ENCODE measurements around the gene MAGEA4.
"Not testable (repeated sequence)": the region's sequence is repeated elsewhere in the genome, so short reads cannot be mapped to it uniquely, and the experiment has no call there.

MAGEA4 gene, protein sequence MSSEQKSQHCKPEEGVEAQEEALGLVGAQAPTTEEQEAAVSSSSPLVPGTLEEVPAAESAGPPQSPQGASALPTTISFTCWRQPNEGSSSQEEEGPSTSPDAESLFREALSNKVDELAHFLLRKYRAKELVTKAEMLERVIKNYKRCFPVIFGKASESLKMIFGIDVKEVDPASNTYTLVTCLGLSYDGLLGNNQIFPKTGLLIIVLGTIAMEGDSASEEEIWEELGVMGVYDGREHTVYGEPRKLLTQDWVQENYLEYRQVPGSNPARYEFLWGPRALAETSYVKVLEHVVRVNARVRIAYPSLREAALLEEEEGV

DNA sequence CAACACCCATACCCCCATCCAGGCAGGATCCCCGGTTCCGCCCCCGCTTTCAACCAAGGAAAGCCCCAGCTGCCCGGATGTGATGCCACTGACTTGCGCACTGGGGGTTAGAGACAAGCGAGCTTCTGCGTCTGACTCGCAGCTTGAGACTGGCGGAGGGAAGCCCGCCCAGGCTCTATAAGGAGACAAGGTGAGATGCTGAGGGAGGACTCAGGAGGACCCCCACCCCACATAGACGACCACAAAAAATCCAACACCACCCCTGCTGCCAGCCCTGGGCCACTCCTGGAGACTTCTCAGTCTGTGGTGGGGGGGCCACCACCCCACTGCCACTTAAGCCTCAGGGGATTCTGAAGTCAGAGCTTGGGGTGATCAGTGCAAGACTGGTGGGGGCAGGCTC, at the start of gene MAGEA4:
TSS of gene MAGEA4 (plus strand) at position 110 of the 400 bp plus-strand sequence. CDS start 10,776 bp downstream, outside the sequence.
- in situ Hi-C loops (cut with HindIII; ENCODE audit: low sequenced_read_pairs) = no loop called here

DNA sequence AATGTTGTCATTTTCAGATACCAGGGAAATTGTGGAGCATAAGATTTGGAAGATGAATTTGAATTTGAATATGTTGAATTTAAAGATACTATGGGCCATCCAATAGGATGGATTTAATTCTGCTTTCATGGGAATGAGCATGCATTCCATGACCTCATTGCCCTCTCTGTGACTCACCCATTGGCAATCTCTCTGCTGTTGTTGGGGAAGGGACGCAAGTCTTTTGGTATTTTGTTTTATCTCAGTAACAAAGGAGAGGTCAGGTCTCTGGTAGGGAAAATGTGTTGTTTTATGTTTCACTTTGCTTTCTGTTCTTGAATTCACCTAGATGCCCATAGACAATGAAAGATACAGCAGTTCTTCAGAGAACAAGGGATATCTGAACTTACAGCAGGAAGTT, 42.1 kb upstream of the MAGEA4 start:
- in situ Hi-C loops (cut with HindIII; ENCODE audit: low sequenced_read_pairs) = no loop called here

DNA sequence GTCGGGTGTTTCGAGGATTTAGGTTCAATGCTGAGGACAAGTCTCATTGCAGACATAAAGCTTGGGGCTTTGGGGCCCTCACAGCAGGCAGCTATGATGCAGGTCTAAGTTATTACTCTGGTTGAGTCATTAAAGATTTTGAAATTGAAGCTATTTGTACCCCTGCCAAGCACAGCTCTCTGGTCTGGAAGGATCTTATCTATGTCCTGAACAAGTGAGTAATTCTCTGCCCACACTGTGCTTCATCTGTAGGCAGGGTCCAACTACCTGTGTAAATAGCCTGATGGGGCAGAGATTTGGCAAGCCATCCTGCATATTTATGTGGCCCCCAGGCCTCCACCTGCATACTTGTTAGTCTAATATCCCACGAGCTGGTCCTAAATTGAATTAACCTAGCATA, 41.4 kb upstream of the MAGEA4 start:
- in situ Hi-C loops (cut with HindIII; ENCODE audit: low sequenced_read_pairs) = no loop called here

DNA sequence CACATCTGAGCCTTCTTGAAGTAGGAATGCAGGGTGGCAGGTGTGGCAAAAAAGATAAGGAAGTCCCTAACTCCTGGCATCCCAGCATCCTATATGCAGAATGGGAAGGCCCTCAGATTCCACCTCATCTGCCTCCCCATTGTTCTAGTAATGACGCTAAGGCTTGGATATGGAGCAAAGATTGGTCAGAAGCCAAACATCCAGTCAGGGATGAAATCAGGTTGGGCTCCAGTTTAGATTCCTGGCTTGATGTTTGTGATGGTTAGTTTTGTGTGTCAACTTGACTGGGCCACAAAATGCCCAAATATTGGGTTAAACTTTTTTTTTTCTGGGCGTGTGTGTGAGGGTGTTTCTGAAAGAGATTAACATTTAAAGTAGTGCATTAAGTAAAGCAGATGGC, 39.6 kb upstream of the MAGEA4 start:
- in situ Hi-C loops (cut with HindIII; ENCODE audit: low sequenced_read_pairs) = no loop called here

DNA sequence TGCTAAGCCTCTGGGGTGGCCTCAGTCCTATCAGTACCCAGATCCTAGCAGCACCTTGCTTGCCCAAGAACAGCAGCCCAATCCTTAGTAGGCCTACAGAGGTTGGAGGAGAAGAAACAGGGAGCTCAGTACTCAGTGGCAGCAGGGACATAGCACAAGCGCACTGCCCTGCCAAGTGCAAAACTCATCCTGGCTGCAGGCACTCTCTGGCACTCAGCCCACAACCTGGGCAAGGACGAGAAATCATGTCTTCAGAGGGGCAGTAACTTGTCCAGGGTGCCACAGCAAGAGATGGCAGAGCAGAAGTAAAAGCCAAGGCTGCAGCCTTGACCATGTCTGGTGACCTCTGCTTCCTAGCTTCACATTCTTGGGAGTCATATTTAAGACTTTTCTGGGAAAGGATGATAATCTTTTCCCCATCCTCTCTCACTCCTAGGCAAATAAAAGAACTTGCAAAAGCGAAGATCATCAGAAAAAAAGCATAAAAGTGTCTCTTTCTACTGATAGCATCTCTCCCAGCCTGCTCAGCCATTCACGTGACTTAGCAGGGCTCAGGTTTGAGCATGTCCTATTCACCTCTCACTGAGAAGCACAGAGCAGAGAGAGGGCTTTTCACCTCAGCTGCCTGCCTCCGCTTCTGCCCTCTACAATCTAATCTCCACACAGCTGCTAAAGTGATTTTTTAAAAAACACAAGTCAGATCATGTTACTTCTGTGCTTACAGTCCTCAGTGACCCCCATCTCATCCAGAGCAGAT, 37.2 kb upstream of the MAGEA4 start:
- in situ Hi-C loops (cut with HindIII; ENCODE audit: low sequenced_read_pairs) = no loop called here

DNA sequence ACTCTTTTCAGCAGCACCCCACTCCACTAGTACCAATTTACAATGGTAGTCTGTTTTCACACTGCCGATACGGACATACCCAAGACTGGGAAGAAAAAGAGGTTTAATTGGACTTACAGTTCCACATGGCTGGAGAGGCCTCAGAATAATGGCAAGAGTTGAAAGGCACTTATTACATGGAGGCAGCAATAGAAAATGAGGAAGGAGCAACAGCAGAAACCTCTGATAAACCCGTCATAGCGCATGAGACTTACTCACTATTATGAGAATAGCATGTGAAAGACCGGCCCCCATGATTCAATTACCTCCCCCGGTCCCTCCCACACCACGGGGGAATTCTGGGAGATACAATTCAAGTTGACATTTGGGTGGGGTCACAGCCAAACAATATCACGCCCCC, 34.1 kb upstream of the MAGEA4 start:
- in situ Hi-C loops (cut with HindIII; ENCODE audit: low sequenced_read_pairs) = no loop called here

DNA sequence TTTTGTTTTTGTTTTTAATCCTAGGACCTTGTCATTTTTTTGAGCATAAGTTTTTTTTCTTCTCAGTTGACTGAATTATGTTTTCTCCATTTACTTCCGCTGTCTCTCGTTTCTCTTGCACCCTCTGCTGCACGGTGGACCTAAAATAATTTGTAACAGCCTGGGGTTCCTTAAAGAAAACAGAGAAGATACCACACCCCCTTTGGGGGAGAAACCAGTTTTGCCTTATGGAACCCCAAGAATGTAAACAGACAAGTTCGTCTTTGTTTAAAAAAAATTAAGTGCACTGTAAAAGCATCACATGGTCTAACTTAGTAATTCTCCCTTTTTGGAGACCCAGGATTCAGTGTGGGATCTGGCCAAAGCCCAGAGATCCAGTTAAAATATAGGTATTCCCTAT, 32.8 kb upstream of the MAGEA4 start:
- in situ Hi-C loops (cut with HindIII; ENCODE audit: low sequenced_read_pairs) = no loop called here

DNA sequence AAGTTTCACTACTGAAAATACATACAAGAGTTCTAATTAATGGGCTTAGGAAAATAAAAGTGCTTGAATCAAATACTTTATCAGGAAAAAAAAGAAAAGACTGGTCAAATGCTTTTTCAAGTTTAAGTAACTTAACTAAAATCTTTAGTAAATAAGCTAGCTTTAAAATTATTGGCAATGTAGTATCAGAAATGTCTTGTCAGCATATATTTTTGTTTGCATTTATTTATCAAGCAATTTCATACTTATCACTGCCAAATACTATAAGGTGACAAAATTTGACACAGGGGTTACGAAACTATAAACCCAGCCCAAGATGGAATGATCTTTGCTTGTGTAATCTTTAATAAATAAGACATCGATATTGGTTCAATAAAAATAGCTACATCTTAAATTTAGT, 31.8 kb upstream of the MAGEA4 start:
- in situ Hi-C loops (cut with HindIII; ENCODE audit: low sequenced_read_pairs) = no loop called here

DNA sequence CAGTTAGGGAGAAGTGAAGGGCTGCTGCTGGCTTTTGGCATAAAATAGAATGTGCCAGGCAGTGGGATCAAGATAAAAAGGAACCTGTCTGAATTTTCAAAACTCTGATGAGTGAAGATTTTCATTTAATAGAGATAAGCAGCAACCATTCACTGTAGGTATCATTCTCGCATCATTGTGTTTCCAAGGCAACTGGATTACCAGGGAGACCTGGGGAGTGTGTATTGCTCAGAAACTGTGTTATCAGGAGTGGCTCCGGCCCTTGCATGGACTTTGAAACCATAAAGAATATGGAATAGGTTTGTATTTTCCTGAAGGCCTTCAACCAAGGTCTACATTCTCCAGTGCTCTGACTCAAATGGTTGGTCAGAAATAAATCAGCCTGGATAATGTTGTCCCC, 23.3 kb upstream of the MAGEA4 start:
- in situ Hi-C loops (cut with HindIII; ENCODE audit: low sequenced_read_pairs) = no loop called here

DNA sequence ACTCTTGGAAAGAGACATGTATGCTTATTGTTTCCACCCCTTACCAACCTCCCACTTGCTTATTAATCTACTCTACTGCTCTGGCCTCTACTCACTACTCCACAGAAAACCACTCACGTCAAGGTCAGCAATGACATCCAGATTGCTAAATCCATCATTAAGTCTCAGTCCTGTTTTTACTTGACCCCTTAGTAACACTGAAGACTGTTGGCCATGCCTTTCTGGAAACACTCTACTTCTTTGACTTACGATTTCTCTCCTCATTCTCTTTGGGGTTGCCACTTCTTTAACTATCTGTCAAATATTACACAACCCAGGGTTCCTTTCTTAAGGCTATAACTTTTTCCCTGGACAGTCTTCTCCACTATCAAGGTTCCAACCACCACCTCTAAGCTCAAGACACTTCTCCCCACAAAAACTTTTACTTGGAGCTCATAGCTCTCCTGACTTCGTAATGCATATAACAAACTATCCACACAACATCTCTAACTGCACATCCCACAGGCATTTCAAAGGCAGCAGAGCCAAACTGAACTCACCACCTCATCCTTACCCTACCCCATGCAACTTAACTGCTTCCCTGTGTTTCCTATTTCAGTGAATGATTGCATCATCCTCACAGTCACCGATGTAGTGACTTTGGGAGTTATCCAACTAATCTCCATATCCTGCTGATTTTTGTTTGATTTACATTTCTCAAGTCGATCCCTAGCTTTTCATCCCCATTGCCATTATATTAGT, 15.8 kb upstream of the MAGEA4 start:
- in situ Hi-C loops (cut with HindIII; ENCODE audit: low sequenced_read_pairs) = no loop called here

DNA sequence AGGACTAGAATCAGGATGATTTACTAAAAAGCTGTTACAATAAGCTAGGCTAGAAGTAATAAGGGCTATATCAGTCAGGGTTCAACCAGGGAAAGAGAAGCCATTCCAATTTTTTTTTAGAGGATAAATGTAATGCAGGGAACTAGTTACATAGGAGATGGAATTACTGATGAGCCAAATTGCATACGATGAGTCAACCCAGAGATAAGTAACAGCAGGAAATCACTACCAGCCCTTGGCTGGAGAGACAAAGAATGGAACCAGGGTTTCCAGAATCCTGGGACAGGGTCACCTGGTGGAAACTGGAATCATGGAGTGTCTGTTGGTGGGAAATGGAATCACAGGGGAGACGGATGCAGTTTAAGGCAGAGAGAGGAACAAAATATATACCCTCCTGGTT, 13.1 kb upstream of the MAGEA4 start:
- in situ Hi-C loops (cut with HindIII; ENCODE audit: low sequenced_read_pairs) = no loop called here

DNA sequence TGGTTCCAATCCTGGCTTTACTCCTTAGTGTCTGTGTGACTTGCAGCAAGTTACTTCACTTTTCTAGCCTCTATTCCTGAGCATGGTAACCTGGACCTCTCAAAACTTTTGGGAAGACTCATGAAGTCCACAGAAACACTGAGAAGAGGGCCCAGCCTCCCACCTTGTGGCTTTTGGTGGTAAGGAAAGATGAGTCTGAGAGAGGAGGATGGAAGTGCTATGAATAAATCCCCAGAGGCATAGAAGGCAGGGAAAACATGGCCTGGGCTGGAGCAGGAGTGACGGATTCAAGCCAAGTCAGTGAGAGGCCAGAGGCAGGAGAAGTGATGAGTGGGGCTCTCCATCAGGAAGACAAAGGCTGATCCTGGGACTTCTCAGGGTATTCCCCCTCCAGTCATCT, 10.9 kb upstream of the MAGEA4 start:
- in situ Hi-C loops (cut with HindIII; ENCODE audit: low sequenced_read_pairs) = no loop called here

DNA sequence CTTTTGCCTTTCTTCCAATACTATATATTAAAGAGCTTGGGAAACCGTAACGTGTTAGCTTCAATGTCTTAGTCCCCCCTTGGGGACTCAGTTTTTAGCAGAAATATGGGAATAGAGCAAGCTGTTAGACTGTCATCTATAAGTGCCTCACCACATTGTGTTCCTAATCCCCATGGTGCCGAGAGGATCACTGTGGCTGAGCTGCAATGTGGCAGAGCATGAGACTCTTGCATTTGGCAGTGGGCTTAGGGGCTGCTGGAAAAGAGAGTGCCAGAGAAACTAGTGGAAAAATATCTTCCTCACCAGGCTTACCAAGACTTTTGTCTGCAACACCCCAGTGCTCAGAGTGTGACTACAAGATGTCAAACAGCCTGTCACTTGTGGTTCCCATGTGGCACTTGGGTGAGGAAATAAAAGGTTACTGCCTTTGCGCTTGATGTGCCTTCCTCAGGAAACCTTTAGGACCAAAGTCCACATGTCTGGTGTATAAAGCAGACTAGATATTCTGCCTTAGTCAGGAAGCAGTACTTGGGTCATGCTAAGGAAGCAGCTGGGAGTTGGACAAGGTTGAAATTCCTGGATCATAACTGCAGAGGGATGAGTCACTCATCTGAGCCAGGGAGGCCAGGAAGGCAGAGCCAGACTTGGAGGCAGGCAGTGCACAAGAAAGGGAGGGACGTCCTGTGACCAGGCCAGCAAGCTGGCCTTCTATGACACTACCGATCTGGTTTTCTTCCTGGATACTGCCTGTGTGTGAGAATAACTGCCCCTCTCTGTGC, 9.7 kb upstream of the MAGEA4 start:
- in situ Hi-C loops (cut with HindIII; ENCODE audit: low sequenced_read_pairs) = no loop called here

DNA sequence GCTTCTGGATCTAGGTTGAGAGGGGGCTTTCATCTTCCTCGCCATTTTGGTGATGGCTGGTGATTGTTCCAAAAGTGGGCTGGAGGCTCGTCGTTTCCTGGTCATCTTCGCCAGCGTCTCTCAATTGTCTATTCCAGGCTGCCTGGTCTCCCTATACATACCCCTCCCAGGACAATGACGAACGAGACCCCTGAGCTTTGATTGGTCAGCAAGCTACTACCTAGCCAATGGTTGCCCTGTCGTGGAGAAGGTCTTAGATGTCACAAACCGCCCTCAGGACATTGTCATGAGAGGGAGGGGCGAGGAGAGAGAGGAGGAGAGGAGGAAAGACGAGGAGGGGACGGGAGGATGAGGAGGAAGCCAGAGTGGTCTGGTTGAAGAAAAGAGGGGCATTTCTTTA, 7.7 kb upstream of the MAGEA4 start:
- in situ Hi-C loops (cut with HindIII; ENCODE audit: low sequenced_read_pairs) = no loop called here

DNA sequence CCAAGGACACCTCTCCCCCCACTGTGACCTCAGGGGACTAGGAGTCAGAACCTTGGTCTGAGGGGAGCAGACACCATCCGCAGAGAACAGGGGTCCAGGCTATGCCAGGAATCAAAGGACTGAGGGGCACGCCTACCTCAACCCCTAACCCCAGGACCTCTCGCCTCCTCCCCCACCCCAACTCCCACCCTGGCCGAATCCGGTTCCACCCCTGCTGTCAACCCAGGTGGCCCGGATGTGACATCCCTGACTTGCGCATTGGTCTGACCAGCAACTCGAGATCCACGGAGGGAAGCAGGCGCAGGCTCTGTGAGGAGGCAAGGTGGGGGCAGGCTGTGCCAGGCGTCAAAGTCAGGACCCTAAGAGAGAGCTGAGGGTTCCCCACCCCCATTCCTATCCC, 468 bp upstream of the MAGEA4 start:
- in situ Hi-C loops (cut with HindIII; ENCODE audit: low sequenced_read_pairs) = no loop called here

DNA sequence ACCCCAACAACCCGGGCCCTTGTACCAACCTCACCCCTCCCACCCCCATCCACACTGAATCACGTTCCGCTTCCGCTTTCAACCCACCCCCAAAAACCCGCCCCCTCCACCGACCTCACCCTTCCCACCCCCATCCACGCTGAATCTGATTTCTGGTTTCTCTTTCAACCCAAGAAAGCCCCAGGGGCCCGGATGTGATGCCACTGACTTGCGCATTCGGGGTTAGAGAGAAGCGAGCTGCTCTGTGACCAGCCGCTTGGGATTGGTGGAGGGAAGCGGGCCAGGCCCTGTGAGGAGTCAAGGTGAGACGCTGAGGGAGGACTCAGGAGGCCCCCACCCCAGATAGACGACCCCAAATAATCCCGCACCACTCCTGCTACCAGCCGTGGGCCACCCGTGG, 6.0 kb downstream of the MAGEA4 start:
- in situ Hi-C loops (cut with HindIII; ENCODE audit: low sequenced_read_pairs) = not testable (repeated sequence)

DNA sequence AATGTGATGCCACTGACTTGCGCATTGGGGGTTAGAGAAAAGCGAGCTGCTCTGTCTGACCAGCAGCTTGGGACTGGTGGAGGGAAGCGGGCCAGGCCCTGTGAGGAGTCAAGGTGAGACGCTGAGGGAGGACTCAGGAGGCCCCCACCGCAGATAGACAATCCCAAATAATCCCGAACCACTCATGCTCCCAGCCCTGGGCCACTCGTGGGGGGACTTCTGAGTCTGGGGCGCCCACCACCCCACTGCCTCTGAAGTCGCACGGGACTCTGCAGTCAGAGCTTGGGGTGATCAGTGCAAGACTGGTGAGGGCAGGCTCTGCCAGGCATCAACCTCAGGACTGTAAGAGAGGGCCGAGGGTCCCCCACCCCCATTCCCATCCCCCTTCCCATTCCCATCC, 6.9 kb downstream of the MAGEA4 start:
- in situ Hi-C loops (cut with HindIII; ENCODE audit: low sequenced_read_pairs) = no loop called here

DNA sequence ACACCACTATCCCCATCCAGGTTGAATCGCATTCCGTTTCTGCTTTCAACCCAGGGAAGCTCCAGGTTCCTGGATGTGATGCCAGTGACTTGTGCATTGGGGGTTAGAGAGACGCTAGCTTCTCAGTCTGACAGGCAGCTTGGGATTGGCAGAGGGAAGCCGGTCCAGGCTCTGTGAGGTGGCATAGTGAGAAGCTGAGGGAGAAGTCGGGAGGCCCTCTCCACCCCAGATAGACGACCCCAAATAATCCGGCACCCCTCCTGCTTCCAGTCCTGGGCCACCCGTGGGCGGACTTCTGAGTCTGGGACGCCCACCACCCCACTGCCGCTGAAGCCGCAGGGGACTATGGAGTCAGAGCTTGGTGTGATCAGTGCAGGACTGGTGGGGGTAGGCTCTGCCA, 7.4 kb downstream of the MAGEA4 start:
- in situ Hi-C loops (cut with HindIII; ENCODE audit: low sequenced_read_pairs) = no loop called here

DNA sequence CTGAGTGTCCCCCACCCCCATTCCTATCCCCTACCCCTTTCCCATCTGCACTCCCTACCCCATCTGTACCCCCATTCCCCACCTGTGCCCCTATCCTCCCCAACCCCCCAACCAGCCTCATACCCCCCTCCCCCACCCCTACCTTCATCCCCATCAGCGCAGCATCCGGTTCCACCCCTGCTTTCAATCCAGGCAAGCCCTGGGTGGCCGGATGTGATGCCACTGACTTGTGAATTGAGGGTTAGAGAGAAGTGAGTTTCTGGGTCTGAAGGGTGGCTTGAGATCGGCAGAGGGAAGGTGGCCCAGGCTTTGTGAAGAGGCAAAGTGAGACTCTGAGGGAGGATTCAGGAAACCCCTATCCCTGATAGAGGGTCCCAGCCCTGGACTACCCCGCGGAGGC, 7.8 kb downstream of the MAGEA4 start:
- in situ Hi-C loops (cut with HindIII; ENCODE audit: low sequenced_read_pairs) = no loop called here

DNA sequence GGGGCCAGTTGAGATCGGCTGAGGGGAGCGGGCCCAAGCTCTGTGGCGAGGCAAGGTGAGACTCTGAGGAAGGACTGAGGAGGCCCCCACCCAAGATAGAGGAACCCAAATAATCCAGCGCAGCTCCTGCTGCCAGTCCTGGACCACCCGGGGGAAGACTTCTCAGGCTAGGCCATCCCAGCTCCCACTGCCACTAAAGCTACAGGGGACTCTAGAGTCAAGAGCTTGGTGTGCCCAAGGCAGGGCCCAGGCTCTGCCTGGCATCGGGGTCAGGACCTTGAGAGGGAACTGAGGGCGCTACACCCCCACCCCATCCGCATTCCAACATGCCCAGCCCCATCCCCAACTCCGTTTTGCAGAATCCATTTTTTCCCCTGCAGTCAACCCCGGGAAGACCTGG, 8.6 kb downstream of the MAGEA4 start:
- in situ Hi-C loops (cut with HindIII; ENCODE audit: low sequenced_read_pairs) = no loop called here

DNA sequence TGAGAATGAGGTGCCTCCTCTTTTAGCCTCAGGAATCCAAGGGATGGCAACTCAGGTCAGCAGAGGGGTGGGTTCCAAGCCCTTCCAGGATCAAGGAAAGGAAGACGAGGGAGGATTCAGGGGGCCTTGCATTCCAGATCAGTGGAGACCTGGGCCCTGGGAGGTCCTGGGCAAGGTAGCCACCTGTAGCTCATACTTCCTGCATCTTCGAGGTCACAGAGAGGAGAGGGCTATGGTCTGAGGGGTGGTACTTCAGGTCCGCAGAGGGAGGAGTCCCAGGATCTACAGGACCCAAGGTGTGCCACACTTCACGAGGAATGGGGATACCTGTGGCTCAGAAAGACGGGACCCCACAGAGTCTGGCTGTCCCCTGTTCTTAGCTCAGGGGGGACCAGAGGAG, 9.2 kb downstream of the MAGEA4 start:
- in situ Hi-C loops (cut with HindIII; ENCODE audit: low sequenced_read_pairs) = no loop called here
